NK-92 (cell line): ENCODE results near the gene RNF223.
"Not testable (repeated sequence)": the region's sequence is repeated elsewhere in the genome, so short reads cannot be mapped to it uniquely, and the experiment has no call there.

Source experiments
- DNase-seq: peaks from one replicate; lab custom pipeline; 2025; ENCODE audit not compliant: unreplicated experiment; lab: John Stamatoyannopoulos, UW

RNF223 gene

GRCh38 chr1:1061682-1062345, 12.3 kb downstream of the RNF223 start:
- no peak for DNase-seq

DNA sequence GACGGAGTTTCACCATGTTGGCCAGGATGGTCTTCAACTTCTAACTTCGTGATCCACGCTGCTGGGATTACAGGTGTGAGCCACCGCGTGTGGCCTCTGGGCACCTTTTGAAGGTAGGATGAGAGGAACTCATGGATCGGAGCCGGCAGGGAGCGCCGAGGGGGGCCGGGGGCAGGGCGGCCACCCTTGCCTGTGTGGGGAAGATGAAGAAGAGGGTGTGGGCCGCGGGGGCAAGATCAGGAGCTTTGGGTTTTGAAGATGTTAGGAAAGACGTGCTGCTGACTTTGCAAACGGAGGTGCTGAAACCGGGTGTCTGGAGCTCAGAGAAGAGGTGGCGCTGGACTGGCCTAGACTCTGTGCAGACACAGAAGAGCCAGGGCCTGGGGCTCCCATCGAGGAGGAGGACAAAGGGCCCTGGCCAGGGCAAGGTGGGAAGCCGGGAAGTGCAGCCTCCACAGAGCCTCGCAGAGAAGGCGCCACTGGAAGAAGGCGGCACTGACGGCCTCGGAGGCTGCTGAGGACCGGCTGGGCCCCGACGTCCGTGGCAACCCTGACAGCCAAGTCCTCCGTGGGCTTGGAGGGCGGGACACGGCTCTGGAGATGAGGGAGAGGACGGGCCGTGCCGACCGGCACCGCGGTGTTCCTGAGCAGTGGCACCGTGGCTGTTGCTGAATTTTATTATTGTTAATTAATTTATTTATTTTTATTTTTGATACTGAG, 13.7 kb downstream of the RNF223 start:
- no peak for DNase-seq

GRCh38 chr1:1059494-1060280, 14.4 kb downstream of the RNF223 start:
- DNase-seq, result no peak

GRCh38 chr1:1058921-1059493, 15.1 kb downstream of the RNF223 start:
- no peak for DNase-seq

GRCh38 chr1:1058088-1058905, 15.8 kb downstream of the RNF223 start:
- no peak for DNase-seq

GRCh38 chr1:1057769-1058087, 16.4 kb downstream of the RNF223 start:
- not testable (repeated sequence) for DNase-seq

DNA sequence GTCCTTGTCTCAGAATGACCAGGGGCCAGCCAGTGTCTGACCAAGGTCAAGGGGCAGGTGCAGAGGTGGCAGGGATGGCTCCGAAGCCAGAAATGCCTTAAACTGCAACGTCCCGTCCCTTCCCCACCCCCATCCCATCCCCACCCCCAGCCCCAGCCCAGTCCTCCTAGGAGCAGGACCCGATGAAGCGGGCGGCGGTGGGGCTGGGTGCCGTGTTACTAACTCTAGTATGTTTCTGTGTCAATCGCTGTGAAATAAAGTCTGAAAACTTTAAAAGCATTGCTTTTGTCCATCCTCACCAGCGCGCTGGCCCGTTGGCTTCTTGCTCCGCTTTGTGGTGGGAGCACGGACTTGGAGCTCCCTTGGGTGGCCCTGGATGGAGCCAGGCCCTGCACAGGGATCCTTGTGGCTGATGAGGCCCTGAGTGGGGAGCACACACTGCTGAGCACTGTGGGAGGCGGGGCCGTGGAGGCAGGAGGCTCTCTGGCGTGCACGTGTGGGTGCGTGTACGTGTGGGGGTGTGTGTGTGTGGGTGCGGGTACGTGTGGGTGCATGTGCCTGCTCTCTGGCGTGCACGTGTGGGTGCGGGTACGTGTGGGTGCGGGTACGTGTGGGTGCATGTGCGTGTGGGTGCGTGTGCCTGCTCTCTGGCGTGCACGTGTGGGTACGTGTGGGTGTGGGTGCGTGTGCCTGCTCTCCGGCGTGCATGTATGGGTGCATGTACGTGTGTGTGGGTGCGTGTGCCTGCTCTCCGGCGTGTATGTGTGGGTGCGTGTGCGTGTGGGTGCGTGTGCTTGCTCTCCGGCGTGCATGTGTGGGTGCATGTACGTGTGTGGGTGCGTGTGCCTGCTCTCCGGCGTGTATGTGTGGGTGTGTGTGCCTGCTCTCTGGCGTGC, 18.0 kb downstream of the RNF223 start:
- no peak for DNase-seq

- DNase-seq, result no peak
Measured at GRCh38 chr1:1054971-1055370, 19.1 kb downstream of the RNF223 start.

DNA sequence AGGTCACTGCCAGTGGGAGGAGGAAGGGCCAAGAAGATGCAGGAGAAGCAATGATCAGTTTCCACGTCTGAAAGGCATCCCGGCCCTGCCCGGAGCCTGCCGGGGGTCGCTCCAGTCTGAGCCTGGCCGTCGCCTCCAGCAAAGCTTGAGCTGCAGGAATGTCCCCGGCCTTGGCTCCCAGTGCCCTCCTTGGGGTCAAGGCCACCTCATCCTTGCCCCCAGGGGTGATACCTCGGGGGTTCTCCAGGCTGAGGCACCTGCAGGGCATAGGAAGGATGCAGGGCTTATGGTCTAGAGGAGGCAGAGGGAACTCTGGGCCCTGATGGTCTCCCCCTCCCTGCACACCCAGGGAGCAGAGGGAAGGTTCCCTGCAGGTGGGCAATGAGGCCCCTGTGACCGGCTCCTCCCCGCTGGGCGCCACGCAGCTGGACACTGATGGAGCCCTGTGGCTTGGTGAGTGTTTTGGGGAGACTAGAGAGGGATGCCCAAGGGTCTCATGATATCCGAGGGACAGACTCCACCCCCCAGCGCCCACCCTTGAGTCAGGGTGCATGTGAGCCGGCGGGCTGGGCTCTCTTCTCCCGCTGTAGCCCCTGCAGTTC, 19.9 kb downstream of the RNF223 start:
- no peak for DNase-seq

DNA sequence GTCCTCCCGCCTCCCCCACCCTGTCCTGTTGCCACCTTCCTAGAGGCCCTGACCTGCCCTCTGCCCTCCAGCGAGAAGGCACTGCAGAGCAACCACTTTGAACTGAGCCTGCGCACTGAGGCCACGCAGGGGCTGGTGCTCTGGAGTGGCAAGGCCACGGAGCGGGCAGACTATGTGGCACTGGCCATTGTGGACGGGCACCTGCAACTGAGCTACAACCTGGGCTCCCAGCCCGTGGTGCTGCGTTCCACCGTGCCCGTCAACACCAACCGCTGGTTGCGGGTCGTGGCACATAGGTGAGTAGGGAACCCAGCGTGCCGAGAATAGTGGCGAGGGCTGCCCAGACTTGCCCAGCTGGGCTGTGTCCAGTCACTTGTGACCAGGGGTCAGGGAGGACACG, 20.4 kb downstream of the RNF223 start:
- no peak for DNase-seq

DNA sequence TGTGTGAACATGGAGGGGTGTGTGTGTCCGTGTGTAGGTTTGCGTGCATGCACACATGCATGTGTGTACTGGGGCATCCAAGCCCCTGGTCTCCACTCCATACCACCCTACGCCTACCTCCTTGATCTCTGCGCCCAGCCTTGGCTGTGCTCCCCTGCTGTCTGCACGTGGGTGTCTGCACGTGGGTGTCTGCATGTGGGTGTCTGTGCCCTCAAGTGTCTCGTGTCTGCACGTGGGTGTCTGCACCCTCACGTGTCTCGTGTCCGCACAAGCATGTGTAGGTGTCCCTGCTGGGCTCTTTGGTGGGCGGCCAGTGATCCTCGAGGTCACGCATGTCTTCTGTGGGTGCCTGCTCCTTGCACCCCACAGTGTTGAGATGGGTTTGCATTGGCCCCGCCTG, 21.1 kb downstream of the RNF223 start:
- no peak for DNase-seq

GRCh38 chr1:1052003-1052840, 21.9 kb downstream of the RNF223 start:
- DNase-seq, result no peak

DNA sequence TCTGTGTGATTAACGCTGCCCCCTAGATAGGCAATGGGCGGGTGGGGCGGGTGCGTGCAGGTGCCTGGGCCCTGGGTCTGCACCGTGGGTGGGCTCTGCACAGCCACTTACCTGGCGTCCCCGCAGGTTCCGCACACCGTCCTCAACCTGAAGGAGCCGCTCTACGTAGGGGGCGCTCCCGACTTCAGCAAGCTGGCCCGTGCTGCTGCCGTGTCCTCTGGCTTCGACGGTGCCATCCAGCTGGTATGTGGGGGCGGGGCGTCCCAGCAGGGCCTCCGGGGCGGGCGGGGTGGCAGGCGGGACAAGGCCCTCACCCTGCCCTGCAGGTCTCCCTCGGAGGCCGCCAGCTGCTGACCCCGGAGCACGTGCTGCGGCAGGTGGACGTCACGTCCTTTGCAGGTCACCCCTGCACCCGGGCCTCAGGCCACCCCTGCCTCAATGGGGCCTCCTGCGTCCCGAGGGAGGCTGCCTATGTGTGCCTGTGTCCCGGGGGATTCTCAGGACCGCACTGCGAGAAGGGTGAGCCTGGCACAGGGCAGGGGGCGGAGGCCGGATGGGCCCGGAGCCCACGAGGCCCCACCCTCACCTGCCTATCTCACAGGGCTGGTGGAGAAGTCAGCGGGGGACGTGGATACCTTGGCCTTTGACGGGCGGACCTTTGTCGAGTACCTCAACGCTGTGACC, 22.8 kb downstream of the RNF223 start:
- DNase-seq, result no peak

DNA sequence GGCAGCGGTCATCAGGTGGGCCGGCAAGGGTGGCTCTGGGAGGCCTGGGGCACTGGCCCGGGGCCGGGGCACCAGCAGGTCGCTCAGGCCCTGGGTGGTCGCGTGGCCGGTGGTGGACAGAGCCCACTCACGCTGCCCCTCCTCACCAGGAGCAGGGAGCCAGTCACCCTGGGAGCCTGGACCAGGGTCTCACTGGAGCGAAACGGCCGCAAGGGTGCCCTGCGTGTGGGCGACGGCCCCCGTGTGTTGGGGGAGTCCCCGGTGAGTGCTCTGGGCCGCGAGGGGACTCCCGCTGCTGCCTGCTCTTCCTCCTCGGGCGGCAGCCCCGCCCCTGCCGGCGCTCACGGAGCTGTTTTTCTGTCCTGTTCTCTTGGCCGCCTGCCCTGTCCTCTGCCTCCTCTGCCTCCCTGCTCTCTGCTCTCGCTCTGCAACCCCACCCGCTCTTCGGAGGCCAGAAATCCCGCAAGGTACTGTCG, 23.5 kb downstream of the RNF223 start:
- no peak for DNase-seq

DNA sequence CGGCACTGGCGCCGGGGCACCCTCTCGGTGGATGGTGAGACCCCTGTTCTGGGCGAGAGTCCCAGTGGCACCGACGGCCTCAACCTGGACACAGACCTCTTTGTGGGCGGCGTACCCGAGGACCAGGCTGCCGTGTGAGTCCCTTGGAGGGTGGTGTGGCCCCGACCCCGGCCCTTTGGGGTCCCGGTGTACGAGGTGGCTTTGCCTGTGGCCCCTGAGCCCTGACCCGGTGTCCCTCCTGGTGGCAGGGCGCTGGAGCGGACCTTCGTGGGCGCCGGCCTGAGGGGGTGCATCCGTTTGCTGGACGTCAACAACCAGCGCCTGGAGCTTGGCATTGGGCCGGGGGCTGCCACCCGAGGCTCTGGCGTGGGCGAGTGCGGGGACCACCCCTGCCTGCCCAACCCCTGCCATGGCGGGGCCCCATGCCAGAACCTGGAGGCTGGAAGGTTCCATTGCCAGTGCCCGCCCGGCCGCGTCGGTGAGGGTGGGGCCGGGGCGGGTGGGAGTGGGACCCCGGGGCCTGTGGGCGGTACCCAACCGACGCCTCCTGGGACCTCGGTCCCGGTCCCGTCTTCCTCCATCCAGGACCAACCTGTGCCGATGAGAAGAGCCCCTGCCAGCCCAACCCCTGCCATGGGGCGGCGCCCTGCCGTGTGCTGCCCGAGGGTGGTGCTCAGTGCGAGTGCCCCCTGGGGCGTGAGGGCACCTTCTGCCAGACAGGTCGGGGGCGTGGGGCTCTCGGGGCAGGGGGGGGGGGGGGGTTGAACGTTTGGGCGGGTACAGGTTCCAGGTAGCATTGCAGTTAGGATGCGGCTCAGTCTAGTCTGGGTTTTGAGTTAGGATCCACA, 24.6 kb downstream of the RNF223 start:
- DNase-seq, result no peak

GRCh38 chr1:1048765-1049164, 25.3 kb downstream of the RNF223 start:
- DNase-seq, result no peak

GRCh38 chr1:1047963-1048362, 26.1 kb downstream of the RNF223 start:
- no peak for DNase-seq
